ENCODE data around the gene ZNF236. TPM values are rescaled to one million over a fixed set of nuclear protein-coding genes. Genes with fewer than 3 reads are reported as not detected.
A peak's percentile ranks its signal among the peaks of the same experiment; 100 is the strongest.

Gene ZNF236
- total and polyA plus RNA-seq, 2 donors (not counting 1 experiment from before 2014, with no cell fraction given), result 2.9 to 8.4 TPM

- Histone ChIP-seq H3K9ac (ENCODE audit: insufficient read depth, low read length) (no peak overlapping the region), H3K4me2 (ENCODE audit: extremely low read depth, insufficient read depth, low read length) (no peak overlapping the region), H3K27ac (ENCODE audit: insufficient read depth, low read length) (no peak overlapping the region), H2AFZ (ENCODE audit: low read length) (no peak overlapping the region), H4K20me1 (ENCODE audit: control insufficient read depth, extremely low read depth, insufficient read depth, low read length) (no peaks in the 10 kb centered on the region), H3K4me3 (replicated peaks in 1 of 4; ENCODE audit: control extremely low read depth in 1 of 4, insufficient read depth in 1 of 4, low read depth in 3 of 4, low read length in 4 of 4) (no peak overlapping the region), H3K79me2 (ENCODE audit: control insufficient read depth, insufficient read depth, low read length) (no peaks in the 10 kb centered on the region), H3K9me3 (ENCODE audit: control insufficient read depth, insufficient read depth, low read depth, low read length) (no peaks in the 10 kb centered on the region), H3K4me1 (ENCODE audit: control insufficient read depth, extremely low read depth, insufficient read depth, low read length) (no peaks in the 10 kb centered on the region), H3K27me3 (ENCODE audit: control insufficient read depth, insufficient read depth, low read length) (no peaks in the 10 kb centered on the region), H3K36me3 (ENCODE audit: control insufficient read depth, insufficient read depth, low read length) (no peaks in the 10 kb centered on the region)
- no peak for DNase-seq (ENCODE audit: low read depth in 2 of 2)
- TF ChIP-seq EZH2 (IDR thresholded peaks at IDR 0.05; ENCODE audit: low read length, missing control alignments) (no peak), CTCF (conservative IDR thresholded peaks at IDR 0.05 in 1 of 2, IDR thresholded peaks at IDR 0.05 in 1 of 2; ENCODE audit: low read depth in 1 of 2, low read length in 2 of 2) (no peak)
These were observed 154.8 kb downstream of the ZNF236 start for GRCh38 chr18:76977108-76977621.

DNA sequence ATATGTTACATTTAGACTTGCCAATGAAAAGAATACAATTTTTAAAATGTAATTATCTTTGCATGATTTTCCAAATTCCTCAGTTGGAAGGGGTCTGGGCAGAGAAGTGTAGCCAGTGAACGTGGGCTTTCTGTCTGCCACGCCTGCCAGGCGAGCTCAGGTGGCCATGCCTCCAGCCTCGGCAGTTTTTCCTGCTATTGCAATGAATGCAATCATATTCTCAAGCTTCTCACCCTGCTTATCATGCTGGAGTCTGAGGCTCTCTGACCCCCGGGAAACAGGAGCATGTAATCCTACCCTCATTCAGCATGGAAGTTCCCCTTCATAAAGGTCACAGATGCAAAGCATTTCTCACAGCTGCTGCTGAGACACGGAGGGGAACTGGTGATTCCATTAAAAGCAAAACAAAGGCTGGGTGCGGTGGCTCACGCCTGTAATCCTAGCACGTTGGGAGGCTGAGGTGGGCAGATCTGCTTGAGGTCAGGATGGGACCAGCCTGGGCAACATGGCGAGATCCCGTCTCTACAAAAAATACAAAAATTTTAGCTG, 155.4 kb downstream of the ZNF236 start:
- no peaks in the 10 kb centered on the region for H3K36me3 ChIP-seq (ENCODE audit: control insufficient read depth, insufficient read depth, low read length)
- H3K4me3 ChIP-seq (replicated peaks in 1 of 4; ENCODE audit: control extremely low read depth in 1 of 4, insufficient read depth in 1 of 4, low read depth in 3 of 4, low read length in 4 of 4), result no peak overlapping the region
- no peaks in the 10 kb centered on the region for H4K20me1 ChIP-seq (ENCODE audit: control insufficient read depth, extremely low read depth, insufficient read depth, low read length)
- no peak overlapping the region for H3K4me2 ChIP-seq (ENCODE audit: extremely low read depth, insufficient read depth, low read length)
- H3K79me2 ChIP-seq (ENCODE audit: control insufficient read depth, insufficient read depth, low read length), result no peaks in the 10 kb centered on the region
- H3K27ac ChIP-seq (ENCODE audit: insufficient read depth, low read length), result no peak overlapping the region
- H3K9ac ChIP-seq (ENCODE audit: insufficient read depth, low read length), result no peak overlapping the region
- H3K4me1 ChIP-seq (ENCODE audit: control insufficient read depth, extremely low read depth, insufficient read depth, low read length), result no peaks in the 10 kb centered on the region
- DNase-seq (ENCODE audit: low read depth in 2 of 2), result peak in 1 of 2 donors; percentile 17
- no peaks in the 10 kb centered on the region for H3K9me3 ChIP-seq (ENCODE audit: control insufficient read depth, insufficient read depth, low read depth, low read length)
- H2AFZ ChIP-seq (ENCODE audit: low read length), result no peak overlapping the region
- TF ChIP-seq CTCF (conservative IDR thresholded peaks at IDR 0.05 in 1 of 2, IDR thresholded peaks at IDR 0.05 in 1 of 2; ENCODE audit: low read depth in 1 of 2, low read length in 2 of 2) (no peak), EZH2 (IDR thresholded peaks at IDR 0.05; ENCODE audit: low read length, missing control alignments) (no peak)
- no peaks in the 10 kb centered on the region for H3K27me3 ChIP-seq (ENCODE audit: control insufficient read depth, insufficient read depth, low read length)

- no peaks in the 10 kb centered on the region for H3K79me2 ChIP-seq (ENCODE audit: control insufficient read depth, insufficient read depth, low read length)
- no peaks in the 10 kb centered on the region for H4K20me1 ChIP-seq (ENCODE audit: control insufficient read depth, extremely low read depth, insufficient read depth, low read length)
- H3K9me3 ChIP-seq (ENCODE audit: control insufficient read depth, insufficient read depth, low read depth, low read length), result no peaks in the 10 kb centered on the region
- no peak for DNase-seq (ENCODE audit: low read depth in 2 of 2)
- no peaks in the 10 kb centered on the region for H3K27me3 ChIP-seq (ENCODE audit: control insufficient read depth, insufficient read depth, low read length)
- H2AFZ ChIP-seq (ENCODE audit: low read length), result no peak overlapping the region
- no peaks in the 10 kb centered on the region for H3K4me1 ChIP-seq (ENCODE audit: control insufficient read depth, extremely low read depth, insufficient read depth, low read length)
- TF ChIP-seq CTCF (conservative IDR thresholded peaks at IDR 0.05 in 1 of 2, IDR thresholded peaks at IDR 0.05 in 1 of 2; ENCODE audit: low read depth in 1 of 2, low read length in 2 of 2) (no peak), EZH2 (IDR thresholded peaks at IDR 0.05; ENCODE audit: low read length, missing control alignments) (no peak)
- H3K9ac ChIP-seq (ENCODE audit: insufficient read depth, low read length), result no peak overlapping the region
- H3K4me3 ChIP-seq (replicated peaks in 1 of 4; ENCODE audit: control extremely low read depth in 1 of 4, insufficient read depth in 1 of 4, low read depth in 3 of 4, low read length in 4 of 4), result no peak overlapping the region
- H3K4me2 ChIP-seq (ENCODE audit: extremely low read depth, insufficient read depth, low read length), result no peak overlapping the region
- no peaks in the 10 kb centered on the region for H3K36me3 ChIP-seq (ENCODE audit: control insufficient read depth, insufficient read depth, low read length)
- no peak overlapping the region for H3K27ac ChIP-seq (ENCODE audit: insufficient read depth, low read length)
These were observed 156.3 kb downstream of the ZNF236 start for GRCh38 chr18:76978616-76979015.

Measured in fibroblast of lung (primary cell).